NCI-H2107 treated with DMSO at 0.1 percent for 48 hours (cell line): ENCODE measurements around the gene TMEM171.
A peak's percentile ranks its signal among the peaks of the same experiment; 100 is the strongest.

Source experiments
- DNase-seq: peaks from one replicate; lab custom pipeline; 2025; ENCODE audit not compliant: unreplicated experiment; lab: John Stamatoyannopoulos, UW

The TMEM171 gene

DNA sequence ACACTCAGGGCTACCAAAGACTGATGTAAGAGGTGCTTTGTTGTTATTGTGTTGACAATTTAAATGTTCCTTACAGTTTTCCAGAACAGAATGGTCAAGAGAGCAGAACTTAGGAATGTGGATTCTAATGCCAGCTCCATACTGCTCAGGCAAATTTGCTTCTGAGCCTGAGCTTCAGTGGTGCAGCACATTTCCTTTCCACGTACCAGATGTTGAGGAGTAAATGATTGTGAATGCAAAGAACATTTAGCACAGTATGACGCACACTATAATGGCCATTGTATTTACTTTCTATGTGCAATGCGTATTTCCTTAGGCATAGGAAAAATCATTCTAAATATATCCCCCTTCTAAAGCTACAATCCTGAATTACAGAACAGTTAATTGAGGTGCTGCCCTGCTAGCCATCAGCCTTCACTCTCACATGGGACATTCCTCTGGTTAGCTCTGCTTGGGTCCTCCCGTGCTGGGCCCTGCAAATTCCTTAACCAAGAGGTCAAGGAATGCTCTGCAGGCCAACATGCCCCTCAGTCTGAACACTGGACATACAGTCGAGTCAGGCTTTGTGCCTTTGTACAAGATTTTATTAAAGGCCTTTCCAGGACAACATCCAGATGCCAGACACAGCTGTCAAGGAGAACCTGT lies 31.5 kb downstream of the TMEM171 start:
- no peak for DNase-seq

DNA sequence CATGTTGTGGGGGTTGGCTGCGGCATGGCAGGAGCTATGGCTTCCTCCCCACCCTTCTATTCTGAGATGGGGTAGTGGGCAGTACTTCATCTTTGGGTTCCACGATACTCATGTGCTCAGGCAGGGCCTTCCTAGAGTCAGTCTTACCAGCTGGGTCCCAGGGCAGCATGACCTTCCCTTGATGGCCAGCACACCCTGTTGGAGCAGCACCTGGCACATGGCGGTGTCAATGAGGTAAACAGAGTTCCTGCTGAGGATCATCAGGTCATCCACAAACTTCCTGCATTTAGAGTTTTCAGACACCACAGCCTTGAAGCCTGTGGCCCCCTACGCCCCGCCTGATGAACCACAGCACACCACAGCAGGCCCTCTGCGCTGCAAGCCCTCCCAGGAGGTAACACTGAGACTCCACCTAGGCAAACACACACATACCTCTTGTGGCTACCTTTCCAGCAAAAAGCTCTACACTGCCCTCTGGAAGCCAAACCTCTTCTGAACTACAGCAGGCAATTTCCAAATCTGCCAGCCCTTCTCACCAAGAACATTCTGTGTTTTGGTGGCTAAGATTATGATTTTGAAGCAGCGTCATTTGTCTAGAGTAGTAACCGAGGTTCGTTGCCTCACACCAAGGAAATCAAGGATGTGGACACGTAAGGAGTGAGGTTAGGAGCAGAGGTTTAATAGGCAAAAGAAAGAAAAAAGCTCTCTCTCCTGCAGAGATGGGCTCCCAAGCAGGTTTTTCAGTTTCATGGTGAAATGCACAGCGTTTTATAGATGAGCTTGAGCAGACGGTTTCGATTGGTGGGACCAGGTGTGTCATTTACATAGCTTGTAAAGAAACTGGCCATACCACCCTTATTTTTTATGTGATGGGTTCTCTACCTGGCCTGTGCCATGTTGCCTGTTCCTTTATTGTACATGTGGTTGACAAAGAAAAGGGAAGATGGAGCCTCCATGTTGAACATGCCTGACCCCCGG lies 32.3 kb downstream of the TMEM171 start:
- DNase-seq, result no peak

DNA sequence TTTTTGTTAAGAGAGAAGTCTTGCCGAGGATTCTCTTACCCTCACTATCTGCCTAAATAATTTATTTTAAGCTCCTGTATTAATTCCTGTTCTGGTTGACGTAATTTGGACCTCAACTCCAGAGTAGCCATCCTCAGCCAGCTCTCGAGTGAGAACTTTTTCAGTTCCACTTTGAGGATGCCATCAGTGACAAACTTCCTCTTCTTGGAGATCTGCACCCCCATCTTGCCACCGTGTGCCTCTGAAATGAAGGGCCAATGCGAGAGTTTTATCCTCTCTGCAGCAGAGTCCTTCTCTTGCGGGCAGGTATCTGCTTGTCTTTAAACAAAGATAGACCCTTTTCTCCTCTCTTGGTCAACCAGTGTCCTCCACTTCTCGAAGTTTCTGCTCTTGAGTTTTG lies 33.1 kb downstream of the TMEM171 start:
- no peak for DNase-seq

DNA sequence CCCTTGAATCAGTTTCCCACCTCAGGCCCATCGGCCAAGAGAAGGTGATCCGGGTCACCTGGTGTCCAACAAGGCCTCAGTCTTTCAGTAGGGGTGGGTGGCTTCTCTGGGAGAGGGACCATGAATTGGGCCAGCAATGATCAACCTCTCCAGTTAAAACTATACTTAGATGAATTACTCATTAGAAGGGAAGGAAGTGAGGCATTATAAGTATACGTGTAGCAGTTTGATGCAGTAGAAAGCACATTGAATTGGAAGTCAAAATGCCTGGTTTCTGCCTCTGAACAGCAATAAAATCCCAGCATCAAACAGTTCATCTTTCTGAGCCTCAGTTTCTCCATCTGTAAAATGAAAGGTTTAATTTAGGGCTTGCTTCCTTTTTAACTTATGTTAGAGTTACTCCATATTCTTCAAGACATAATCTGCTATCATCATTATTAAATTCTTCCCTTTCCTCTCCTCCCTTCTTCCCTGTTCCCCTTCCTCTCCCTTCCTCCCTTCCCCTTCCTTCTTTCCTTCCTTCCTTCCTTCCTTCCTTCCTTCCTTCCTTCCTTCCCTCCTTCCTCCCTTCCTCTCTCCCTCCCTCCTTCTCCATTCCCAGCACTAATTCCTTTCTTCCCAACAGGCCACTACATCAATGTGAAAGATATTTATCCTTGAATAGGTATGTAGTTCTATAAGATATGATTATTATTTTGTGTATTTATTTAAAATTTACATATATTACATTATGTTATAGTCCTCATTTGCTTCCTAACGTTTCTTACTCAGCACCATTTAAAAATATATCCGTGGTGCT lies 34.0 kb downstream of the TMEM171 start:
- no peak for DNase-seq

DNA sequence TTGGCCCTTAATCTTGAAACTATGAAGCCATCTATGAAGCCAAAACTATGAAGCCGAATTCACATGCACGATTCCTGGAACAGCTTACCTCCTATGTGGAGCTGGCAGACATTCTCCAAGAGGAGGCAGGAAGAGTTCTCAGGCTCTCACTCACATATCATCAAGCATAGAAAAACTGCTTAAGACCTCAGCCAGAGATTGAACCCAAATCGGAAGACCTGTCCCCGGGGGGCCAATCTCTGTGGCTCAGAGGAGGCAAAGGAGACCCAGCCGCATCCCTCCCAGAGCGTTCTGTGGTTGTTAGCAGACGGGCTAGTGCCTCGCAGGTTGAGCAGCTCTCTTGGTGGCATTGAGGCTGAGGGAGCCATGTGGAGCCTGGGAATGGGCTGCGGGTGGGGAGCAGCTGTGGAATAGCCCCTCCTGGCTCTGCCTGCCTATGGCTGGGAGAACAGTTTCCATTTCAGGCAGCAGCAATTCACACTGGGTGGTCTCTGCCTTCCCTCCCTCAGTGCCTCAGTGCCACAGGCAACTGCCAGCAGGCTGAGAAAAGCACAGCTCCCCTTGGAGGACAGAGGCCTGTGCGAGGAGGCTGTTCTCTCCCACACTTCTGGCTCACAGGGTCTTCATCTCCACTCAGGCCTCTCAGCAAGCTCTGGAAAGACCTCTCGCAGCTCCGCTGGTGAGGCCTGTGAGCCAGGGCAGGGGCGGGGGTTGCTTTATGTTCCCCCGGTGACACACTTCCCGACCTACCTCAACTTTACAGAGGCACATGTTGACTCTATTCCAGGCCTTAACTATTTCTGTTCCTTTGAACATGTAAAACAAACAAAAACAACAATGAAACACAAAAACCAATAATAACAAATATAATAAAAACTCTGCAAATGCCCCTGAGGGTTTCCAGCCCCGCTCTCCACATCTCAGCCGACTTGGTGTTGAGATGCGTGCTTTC lies 35.2 kb downstream of the TMEM171 start:
- DNase-seq, result no peak

DNA sequence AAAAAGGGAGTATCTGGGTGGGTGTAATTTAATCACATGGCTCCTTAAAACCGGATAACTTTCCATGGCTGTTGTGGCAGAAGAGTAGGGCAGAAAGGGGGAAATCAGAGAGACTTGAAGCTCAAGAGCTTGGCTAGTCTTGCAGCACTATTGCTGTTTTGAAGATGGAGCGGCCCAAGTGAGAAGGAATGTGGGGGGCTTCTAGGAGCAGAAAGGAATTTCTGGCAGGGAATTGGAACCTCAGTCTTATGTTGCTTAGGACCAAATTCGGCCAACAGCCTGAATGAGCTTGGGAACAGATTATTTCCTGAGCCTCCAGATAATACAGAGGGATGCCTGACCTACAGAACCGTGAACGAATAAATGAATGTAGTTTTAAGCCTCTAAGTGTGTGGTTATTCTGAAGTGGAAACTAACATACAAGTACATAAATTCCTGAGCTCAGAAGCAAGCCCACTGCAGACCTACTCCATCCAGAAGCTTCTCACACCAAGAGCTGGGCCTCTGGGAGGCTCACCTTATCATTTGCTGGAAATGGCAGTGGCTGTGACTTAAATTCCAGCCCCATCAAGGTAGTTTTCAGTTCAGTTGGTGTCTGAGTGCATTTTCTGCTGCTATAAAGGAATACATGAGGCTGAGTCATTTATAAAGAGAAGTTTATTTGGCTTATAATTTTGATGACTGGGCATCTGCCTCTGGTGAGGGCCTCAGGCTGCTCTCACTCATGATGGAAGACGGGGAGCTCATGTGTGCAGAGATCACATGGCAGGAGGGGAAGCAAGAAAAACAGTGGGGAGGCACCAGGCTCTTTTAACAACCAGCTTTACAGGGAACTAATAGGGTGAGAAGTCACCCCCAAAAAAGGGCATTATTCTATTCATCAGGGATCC lies 37.3 kb downstream of the TMEM171 start:
- no peak for DNase-seq

DNA sequence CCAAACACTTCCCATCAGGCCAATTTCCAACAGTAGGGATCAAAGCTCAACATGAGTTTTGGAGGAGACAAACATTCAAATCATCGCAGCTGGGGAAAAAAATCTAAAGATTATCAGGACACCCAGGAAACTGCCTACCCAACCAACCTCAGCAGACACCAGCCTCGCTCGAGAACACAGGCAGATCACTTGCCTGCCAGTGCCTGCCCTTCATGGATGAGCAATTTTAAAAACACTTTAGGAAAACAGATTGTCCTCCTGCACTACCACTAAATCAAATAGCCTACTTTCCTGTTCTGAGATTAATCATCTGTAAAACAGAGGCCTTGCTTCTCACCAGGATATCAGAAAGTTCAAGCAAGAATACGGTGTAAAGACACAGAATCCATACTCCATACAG lies 37.9 kb downstream of the TMEM171 start:
- DNase-seq, result no peak

DNA sequence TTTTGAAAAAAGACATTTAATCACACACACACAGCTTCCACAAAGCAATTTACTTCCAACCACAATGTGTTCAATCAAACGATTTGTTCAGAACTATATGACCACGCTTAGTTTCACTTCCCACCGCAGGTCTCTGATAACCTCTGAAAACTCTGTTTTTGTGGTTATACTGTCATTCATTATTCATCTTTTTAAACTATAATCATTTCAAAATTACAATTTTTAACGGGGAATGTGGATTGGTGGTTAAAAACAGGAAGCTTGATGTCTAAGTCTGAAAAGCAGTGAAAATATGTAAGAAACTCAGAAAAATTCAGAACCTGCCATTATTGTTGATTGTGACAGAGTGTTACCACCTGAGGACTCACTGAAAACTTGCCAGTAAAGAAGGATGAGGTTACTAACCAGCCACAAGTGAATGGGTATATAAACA lies 39.9 kb downstream of the TMEM171 start:
- DNase-seq, result no peak

DNA sequence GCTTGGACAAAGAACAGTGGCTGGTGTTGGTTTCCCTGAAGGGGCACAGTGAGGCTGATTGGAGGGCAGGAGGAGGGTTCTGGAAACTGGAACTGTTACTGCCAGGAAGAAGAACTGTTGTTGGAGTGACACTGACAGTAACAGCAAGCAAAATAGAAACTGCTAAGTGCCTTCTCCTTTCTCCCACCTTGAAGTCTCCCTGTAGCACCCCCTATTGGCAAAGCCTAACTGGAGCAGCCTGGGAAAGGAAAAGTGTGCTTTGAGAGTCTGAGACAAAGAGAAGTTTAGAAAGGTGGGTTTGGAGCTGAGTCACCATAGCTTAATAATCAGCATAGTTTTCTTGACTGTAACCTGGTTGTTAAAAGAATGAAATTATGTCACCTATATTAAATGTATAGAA lies 50.1 kb downstream of the TMEM171 start:
- no peak for DNase-seq

DNA sequence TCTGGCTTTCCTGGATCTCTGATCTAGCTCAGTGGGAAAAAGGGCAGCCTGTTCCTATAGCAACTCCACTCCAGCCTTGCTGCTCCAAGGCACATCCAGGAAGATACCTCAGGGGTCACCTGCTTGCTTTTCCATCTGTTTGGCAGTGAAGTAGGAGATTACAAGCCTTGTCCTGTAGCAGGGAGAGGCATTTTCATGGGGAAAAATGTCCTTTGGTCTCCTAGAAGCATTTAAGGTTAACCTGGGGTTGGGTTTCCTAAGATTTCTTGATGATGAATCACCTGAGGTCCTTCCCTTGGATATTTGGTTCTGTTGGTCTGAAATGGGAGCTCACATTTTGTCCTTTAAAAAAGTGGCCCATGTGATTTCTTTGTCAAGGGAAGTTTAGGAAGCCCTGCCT lies 51.1 kb downstream of the TMEM171 start:
- no peak for DNase-seq

DNA sequence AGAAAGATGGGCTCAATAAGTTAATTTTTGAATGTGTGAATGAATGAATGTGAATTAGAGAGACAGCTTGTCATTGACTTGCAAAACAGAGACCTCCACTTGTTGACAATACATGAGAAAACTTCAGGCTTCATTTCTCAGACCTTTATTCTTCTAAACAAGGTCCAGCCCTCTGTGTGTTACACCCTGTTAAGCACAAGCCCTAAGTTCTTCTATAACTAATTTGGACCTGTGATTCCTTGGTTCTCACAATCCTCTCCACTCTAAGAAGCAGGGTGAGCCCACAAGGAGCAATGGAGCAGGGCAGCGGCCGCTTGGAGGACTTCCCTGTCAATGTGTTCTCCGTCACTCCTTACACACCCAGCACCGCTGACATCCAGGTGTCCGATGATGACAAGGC lies 52.6 kb downstream of the TMEM171 start, which contains the start of gene TMEM174:
Gene TMEM174 (plus strand): TSS at position 243 of the 400 bp plus-strand sequence. CDS start 51 bp downstream, at position 294.
- no peak for DNase-seq

DNA sequence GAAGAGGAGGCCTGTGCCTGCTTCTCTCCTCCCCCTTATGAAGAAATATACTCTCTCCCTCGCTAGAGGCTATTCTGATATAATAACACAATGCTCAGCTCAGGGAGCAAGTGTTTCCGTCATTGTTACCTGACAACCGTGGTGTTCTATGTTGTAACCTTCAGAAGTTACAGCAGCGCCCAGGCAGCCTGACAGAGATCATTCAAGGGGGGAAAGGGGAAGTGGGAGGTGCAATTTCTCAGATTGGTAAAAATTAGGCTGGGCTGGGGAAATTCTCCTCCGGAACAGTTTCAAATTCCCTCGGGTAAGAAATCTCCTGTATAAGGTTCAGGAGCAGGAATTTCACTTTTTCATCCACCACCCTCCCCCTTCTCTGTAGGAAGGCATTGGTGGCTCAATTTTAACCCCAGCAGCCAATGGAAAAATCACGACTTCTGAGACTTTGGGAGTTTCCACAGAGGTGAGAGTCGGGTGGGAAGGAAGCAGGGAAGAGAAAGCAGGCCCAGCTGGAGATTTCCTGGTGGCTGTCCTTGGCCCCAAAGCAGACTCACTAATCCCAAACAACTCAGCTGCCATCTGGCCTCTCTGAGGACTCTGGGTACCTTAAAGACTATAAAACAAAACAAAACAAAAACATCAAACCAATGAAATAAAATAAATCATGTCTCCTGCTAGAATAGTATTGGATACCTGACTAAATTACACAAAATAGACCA lies 53.9 kb downstream of the TMEM171 start:
- no peak for DNase-seq

DNA sequence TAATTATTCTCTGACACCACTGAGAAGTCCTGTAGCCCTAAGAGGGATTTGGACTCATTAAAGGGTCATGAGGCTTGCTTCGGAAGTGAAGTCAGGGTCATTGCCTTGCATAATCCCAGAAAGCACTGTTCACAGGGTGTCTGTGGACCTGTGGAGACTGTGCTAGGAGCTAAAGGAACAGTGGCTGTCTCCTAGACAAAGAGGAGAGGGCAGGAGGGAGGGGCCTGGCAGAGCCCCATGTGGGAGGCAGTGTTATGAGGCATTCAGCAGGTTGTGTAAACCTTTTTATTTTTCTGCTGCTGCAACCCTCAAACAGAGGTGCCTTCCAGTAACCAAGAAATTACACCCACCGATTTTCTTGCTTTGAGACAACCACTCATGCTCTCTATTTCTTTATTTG lies 55.9 kb downstream of the TMEM171 start:
- no peak for DNase-seq

DNA sequence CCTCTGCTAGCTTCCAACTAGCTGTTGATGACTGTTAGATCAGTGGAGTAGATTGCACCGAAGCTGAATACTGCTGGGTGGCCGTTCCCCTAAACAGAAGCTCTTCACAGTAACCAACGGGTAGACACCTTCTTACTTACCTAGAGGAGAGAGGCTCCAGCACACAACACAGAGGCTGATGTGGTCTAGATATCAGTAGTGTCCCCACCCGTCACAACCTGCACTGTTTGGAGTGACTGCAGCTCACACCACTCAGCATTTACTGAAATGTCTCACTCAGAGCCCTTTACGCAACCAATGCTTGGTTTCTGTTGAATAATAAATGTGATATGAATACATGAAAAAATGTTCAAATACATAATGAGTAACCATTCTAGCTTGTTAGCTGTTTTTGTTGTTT lies 57.9 kb downstream of the TMEM171 start:
- DNase-seq, result no peak

DNA sequence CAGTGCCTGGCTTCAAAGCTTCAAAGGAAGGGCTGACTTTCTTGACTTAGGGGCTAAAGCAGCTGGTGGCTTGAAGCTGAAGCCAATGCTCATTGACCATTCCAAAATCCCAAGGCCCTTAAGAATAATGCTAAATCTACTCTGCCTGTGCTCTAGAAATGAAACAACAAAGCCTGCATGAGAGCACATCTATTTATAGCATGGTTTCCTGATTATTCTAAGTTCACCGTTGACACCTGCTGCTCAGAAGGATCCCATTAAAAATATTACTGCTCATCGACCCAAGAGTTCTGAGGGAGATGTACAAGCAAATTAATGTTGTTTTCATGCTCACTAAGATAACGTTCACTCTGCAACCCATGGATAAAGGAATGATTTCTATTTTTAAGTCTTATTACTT lies 59.4 kb downstream of the TMEM171 start:
- DNase-seq, result peak; percentile 61

DNA sequence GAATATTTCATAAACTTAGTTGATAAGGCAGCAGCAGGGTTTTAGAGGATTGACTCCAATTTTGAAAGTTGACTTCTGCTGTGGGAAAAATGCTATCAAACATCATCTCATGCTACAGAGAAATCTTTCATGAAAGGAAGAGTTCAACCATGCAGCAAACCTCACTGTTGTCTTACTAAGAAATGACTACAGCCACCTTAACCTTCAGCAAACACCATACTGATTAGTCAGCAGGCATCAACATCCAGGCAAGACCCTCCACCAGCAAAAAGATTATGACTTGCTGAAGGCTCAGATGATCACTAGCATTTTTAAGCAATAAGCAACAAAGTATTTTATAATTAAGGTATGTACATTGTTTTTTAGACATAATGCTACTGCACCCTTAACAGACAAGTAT lies 60.2 kb downstream of the TMEM171 start:
- no peak for DNase-seq
